Upper lobe of left lung (tissue), 4 donors: ENCODE measurements around the gene NHLRC2.

Experiments used
- POLR2A ChIP-seq, 4 donors: fragments of 450-650 bp; IDR thresholded peaks; one replicate each; pipeline ENCODE4 v1.5.1; 2016 to 2017; ENCODE audit warnings: antibody characterized with exemption in 4 of 4, mild to moderate bottlenecking in 2 of 4
- TF ChIP-seq, protein P1 (sequence below), 6 experiments: fragments of 450-650 bp in 4 of 6; fragments of 200-600 bp in 2 of 6; sonication (generic) in 2 of 6; IDR thresholded peaks; one replicate each; pipeline ENCODE4 v1.5.1; 2016 to 2019; ENCODE audit warnings: antibody characterized with exemption in 6 of 6

DNA sequence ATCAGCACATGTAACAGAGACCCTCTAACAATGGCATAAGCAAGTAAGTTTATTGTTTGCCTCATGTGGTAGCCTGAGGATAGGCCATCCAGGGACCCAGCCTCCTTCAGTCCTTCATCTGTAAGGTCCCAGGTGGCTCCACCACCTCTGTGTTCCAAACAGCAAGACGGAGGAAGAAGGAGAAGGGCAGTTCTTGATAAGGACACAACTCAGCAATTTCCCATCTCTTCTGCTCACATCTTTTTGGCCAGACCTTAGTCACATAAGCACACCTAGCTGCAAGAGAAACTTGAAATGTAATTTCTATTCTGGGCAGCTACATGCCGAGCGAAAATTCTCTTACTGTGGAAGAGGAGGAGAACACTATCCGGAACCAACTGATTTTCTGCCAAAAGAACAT lies 34.5 kb upstream of the NHLRC2 start:
- TF ChIP-seq POLR2A (IDR thresholded peaks at IDR 0.05), result no peak
- TF ChIP-seq, protein P1, sequence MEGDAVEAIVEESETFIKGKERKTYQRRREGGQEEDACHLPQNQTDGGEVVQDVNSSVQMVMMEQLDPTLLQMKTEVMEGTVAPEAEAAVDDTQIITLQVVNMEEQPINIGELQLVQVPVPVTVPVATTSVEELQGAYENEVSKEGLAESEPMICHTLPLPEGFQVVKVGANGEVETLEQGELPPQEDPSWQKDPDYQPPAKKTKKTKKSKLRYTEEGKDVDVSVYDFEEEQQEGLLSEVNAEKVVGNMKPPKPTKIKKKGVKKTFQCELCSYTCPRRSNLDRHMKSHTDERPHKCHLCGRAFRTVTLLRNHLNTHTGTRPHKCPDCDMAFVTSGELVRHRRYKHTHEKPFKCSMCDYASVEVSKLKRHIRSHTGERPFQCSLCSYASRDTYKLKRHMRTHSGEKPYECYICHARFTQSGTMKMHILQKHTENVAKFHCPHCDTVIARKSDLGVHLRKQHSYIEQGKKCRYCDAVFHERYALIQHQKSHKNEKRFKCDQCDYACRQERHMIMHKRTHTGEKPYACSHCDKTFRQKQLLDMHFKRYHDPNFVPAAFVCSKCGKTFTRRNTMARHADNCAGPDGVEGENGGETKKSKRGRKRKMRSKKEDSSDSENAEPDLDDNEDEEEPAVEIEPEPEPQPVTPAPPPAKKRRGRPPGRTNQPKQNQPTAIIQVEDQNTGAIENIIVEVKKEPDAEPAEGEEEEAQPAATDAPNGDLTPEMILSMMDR (IDR thresholded peaks at IDR 0.05), result no peak
